Activated CD4-positive, alpha-beta T cell treated with anti-CD3 and anti-CD28 coated beads, Interleukin-2, Interleukin-4, amounts not matched to agents 100 ng/mL and 50 ng/mL, durations not matched to agents 16 hours and 8 hours (primary cell): ENCODE measurements around the gene SYCP3.
"Not testable (repeated sequence)": the region's sequence is repeated elsewhere in the genome, so short reads cannot be mapped to it uniquely, and the experiment has no call there.

ENCODE experiments used
- DNase-seq: peaks from one replicate; pipeline ENCODE4 v3.0.0-alpha.2; 2020; ENCODE audit warnings: low spot score

SYCP3 gene

DNA sequence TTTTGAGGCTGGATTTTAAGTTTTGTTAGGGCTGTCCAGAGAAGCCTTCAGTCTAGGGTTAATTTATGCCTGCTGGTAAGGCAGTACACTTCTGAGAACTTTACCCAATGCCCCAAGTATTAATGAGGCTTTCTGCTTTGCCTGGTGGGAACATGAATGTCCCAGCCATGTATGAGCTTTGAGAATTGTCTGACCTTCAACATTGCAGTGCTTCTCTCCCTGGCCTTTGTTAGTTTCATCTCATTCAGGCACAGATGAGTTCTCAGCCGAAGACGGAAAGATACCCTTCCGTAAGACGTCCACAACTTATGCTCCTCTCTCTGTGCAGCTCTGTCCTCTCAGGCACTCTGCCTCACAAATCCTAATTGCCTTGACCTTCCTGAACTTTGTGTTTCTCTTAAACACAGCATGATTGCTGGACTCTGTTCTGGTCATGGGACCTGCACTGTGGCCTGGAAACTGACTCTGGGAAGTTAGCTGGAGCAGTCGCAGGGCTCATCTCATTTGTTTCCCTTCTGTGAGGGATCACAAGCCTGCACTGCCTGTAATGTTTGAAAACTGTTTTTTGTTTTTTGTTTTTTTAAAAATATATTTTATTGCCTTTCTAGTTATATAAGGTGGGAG is 26.1 kb downstream of the SYCP3 start:
- no peak for DNase-seq

DNA sequence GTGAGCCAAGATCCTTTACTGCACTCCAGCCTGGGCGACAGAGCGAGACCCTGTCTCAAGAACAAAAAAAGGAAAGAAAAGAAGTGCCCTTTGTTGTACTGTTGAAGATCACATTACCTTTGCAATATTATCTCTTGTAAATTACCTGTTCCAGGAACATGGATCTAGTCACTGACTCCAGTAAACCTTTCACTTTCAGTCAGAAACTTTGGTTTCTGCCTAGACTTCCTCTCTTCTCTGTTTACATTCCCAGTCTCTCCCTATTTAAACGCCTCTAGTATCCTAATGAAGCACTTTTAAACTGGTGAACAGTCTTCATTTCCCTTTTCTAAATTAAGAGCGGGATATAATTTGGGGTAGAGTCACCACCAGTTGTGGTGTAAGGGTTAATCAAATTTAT is 29.0 kb downstream of the SYCP3 start:
- DNase-seq: no peak

DNA sequence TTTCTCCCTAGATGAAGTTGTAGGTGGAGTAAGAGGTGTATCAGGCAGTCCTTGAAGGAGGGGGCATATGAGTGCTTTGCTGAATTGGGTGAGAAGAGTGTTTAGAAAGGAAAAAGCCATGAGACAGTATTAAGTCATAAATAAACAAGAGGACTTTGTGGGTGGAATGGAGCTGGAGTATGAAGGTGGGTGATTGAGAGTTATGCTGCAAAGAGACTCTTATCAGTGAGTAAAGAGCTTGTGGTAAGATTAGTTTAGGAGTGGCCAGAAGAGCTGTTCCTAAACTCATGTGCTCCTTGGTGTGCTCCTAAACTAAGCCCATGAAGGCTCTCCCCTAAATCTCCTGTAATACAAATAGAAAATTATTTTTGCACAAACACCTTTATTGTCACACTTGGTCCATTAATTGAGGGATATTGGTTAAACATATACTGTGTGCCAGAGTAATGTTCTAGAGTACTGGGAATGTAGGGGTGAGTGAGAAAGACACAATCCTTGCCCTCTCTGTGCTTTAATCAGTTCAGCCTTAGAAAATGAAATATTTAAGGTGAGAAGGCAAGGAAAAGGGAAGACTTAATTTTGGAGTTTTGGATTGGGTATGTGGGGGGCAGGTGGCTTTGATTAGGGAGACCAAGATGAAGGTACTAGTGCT is 32.0 kb downstream of the SYCP3 start:
- DNase-seq: no peak

DNA sequence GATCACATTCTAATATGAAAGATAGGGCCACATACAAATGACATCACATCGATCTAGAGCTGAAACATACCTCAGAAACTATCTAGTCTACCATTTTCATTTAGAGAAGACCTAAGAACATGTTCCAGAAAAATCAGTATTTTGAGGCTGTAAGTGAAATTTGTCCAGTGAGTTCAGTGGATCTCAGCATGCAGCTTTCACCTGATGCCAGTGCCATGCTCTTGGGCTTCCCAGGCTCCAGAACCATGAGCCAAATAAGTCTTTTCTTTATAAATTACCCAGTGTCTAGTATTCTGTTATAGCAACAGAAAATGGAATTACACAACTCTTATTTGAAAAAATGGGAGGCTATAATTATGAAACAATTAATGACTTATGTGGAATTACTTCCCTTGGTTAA is 32.9 kb downstream of the SYCP3 start:
- DNase-seq: no peak

DNA sequence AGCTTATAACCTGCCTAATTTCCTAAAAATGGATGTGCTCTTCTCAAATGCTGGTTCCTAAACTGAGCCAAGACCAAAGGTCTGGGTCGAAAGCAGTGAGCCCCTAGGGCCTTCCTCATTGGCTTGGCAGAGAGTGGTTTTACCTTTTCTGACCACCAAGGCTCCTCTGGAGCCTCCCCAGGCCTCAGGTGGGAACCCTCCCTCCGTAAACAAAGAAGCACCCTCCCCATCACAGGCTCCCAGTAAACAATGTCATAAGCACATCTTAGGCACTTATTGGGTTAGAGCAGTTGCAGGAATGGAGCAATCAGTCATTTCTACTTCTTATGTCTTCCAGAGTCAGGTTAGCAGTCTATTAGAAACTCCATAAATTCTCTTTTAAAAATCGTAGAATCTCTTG is 35.8 kb downstream of the SYCP3 start:
- no peak for DNase-seq

DNA sequence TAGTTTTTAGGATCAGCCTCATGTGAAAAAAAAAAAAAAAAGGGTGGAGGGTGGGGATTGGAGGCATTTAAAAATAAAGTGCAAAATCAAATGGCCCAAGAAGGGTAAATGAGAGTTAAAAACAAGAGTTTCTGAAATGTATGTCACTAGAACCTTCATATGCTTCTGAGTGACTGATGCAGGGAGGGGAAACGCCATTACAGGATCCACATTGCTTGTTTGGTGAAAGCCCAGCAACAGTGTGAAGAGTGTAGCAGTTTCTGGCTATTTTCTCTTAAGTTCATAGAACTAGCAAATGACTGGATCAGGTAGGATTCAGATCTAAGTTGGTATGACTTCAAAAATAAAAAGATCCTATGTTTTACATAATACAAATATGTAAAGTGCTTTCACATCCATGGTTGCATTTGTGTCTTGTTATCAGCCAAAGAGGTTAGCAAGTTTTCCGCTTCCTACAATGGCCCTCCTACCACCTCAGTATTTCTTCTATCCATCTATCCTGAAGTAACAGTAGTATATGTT is 38.9 kb downstream of the SYCP3 start:
- no peak for DNase-seq

DNA sequence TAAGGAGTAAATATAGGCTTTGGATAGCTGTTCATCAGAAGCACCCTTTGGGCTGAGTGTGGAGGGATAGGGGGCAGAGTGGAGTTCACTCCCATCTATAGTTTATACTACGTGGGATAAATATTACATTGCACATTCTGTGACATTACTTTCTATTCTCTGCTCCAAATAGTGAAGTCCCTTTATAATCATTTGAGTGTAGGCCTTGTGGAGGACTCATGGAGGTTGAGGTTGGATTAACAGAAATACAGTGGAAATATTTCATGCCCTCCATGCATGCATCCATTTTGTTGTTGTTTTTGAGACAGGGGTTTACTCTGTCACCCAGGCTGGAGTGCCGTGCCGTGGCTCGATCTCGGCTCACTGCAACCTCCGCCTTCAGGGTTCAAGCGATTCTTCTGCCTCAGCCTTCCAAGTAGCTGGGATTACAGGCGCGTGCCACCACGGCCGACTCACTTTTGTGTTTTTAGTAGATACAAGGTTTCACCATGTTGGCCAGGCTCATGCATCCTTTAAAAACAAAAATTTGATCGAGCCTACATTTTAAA is 40.4 kb downstream of the SYCP3 start:
- no peak for DNase-seq

DNA sequence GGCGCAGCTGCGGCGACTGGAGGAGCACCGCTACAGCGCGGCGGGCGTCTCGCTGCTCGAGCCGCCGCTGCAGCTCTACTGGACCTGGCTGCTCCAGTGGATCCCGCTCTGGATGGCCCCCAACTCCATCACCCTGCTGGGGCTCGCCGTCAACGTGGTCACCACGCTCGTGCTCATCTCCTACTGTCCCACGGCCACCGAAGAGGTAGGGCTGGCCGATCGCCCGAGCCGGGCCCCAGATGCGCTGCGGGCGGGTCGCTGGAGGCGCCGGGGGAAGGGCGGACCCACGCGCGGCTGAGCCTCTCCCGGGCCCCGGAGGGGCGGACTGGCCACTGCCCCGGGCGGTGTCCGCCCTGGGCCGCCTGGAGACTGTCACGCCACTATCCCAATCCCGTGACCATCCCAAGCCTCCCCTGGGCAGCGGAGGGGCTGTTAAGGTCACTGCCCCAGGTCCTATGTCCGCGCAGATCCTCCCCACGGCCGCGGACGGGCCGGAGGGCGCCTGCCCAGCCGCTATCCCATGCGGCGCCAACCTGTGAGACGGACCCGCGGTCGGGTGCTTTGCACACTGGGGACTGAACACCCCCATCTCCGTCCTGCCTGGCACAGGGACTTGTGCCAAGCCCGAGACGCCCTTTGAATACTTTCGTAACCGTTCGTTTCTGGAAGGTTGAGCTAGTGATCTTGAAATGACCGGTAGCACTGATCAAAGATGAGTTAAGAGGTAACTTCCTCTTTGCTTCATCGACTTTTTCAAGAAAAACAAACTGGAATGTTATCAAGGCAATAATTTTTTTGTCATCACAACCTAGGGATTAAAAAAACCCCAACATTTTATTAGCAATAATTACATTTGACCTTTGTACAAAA is 41.1 kb downstream of the SYCP3 start:
- DNase-seq: peak; percentile 39

DNA sequence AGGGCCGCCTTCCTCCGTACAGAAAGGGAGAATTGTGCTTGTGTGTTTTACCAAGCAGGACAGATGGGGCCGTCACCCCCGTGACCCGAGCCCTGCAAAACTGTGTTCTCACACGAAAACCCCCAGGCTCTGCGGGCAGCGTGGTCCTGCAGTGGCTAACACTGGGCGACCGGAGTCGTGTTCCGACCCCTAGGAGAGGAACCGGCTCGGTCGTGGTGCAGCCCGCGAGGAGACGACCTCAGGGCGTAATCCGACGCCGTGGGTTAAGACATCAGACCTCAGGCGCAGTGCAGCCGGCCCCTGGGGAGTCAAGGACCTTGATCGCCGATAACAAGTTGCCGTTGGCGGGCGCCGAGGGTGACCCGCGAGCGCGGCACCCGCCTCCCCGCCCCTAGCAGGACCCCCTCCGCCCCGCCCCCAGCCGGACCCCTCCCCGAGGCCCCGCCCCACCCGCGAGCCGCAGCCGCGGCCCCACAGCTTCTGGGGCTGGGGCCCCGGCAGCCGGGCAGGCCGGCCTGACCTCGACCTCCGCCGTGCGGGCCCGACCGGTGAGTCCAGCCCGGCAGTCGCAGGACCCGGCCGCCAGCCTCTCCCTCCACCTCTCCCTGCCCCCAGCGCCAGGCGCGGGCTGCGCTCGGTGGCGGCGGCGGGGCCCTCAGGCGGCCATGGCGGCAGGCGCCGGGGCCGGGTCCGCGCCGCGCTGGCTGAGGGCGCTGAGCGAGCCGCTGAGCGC is 41.9 kb downstream of the SYCP3 start, which contains the start of gene CHPT1:
Gene CHPT1 (plus strand): TSS at position 444 of the 733 bp plus-strand sequence. CDS start 222 bp downstream, at position 666.
- peak; percentile 74 for DNase-seq

DNA sequence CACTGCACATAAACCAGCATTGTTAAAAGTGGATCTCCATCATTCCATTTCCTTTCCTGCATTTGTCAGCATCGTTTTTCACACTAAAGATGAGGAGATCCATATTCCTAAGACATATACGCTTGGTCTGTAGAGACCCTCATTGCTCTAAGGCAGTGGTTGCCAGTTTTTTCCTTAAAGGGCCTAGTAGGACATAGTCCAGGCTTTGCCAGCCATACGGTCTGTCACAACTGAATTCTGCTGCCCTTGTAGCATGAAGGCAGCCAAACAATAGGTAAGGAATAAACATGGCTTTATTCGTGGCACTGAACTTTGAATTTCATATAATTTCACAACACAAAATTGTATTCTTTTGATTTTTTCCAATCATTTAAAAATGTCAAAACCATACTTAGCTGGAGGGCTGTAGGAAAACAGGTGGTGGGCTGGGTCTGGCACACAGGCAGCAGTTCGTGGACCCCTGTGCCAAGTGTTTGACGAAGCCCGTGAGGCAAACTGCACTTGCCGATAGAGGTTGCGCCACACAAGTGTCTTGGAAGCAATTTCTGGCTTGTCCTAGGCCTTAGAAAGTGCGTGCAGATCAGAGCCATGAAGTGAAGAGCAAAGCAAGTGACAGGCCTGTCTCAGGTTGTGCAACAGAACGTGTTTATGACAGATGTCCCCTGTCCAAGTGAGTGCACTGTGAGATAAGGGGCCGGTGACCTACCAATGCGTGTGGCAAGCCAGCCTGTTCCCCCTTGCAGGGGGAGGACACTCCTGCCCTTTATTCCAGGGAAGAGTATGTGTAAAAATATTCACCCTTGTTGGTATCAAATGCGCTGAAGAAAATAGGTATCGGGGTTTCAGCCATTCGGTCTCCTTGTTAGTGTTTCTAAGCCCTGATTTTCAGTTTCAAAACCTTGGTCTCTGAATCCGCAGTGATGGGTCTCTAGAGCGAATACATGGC is 42.7 kb downstream of the SYCP3 start:
- no peak for DNase-seq

DNA sequence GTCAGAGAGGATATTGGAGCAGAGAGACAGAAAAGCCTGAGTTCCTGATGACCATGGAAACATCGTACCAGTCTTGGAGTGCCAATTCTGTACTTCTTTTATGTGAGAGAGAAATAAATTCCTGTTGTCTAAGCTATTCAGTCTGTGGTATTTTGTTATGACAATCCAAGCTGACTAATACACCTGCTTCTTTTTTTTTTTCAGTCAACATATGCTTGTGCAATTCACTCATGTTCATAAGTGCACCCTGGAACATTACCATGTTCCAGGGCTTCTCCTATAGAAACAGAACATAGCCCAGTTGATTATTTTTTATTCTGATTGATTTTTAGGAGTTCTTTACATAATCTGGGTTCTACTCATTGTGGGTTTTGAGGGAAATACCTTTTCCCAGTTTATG is 43.6 kb downstream of the SYCP3 start:
- no peak for DNase-seq

DNA sequence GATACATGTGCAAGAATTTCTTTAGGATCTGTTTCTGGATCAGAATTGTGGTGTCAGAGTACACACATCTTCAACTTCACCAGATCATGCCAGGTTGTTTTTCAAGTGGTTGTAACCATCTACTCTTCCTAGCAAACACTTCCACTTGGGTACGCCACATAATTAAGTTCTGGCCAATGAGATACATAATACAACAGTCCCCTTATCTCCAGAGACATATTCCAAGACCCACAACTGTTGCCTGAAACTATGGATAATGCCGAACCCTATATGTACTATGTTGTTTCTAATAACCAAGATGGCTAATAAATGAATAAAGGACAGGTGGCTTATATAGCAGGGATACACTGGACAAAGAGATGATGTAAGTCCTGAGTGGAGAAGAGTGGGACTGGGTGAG is 44.3 kb downstream of the SYCP3 start:
- no peak for DNase-seq

DNA sequence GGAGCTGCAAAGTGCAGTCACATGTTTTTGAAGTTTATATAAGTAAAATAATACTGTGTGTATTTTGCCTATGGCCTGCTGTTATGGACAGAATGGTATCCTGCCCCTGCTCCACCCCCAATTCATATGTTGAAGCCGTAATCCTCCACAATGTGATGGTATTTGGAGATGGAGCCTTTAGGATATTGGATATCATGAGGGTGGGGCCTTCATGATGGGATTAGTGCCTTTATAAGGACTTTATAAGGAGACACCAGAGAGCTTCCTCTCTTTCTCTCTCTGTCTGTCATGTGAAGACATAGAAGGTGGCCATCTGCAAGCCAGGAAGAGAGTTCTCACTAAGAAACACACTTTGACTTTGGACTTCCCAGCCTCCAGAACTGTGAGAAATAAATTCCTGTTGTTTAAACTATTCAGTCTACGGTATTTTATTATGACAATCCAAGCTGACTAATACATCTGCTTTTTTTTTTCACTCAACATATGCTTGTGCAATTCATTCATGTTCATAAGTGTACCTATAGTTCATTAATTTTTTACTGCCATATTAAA is 44.9 kb downstream of the SYCP3 start:
- no peak for DNase-seq

DNA sequence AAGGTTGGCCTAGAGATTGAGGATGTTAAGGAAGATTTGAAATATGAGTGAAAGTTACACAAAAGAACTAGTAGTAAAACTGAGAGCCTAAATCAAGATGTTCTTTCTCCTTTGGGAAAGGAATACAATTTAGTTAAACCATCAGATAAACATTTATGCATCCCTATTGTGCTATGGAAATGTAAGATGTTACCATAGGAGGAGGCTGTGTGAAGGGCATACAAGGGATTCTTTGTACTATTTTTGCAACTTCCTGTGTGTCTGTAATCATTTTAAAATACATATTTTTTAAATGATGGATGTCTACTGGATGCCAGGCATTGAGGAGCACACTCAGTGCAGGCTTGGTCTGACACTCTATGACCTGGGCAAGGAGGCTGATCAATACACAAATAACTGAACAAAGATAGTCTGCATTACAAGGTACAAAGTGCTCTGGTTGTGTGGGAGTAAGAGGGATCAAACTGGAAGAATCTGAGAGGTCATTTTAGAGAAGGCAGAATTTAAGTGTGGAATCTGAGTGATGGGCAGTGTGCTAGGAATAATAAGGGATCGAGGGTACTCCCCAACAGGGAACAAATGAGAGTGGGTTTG is 47.7 kb downstream of the SYCP3 start:
- no peak for DNase-seq

DNA sequence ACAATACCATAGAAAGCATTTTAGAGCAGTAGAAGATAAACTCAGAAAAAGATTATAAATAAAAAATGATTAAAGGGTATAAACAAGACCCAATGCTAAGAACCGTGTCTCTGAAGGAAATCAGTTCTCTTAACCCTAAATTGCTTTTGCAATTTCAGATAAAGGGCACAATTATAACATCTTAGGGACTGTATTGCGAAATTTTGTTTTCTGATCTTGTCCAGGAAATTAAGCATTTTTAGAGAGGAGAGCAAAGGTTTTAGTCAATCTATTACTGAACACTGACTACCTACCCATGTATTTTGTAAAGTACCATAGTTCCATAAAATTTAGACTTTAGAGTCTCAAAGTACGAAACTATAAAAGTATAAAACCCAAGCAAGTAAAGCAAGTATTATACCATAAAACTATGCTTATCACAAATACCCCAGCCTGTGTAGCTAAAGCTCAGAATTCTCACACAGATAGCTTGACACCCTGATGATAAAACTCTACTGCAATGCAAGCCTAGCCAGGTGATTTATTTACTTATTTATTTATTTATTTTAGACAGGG is 48.6 kb downstream of the SYCP3 start:
- no peak for DNase-seq

DNA sequence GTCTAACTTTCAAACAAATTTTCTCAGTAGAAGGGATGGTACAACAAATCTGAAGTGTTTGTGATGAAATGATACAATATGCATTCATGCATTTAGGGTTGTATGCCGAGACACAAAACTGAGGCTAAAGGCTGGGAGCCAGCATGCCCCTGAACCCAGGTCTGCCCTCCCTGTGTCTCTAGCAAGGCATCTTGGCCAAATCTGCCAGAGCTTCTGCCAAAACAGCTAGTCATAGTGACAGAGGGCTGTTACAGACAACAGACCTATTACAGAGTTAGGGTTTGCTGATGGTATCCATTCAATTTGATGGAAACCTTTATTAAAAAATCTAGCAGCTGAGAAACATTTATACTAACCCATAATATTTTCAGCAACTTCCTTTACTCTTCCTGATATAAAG is 53.1 kb downstream of the SYCP3 start:
- no peak for DNase-seq

DNA sequence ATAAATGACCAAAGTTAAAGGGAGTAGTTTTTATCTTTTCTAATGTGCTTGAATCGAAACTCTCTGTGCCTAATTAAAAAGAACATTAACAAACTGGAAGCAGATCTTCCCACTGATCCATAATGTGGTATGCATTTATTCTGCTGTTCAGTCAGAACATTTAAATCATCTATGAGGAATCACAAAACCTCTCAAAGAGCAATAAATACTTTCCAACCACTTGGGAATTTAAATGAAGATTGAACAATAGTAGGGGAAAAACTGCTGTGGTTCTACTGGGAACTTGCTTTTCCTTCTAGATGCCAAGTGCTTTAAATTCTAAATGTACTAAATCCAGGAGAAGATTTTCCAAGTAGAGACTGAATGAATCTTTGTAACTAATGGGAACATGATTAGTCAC is 54.2 kb downstream of the SYCP3 start:
- no peak for DNase-seq

DNA sequence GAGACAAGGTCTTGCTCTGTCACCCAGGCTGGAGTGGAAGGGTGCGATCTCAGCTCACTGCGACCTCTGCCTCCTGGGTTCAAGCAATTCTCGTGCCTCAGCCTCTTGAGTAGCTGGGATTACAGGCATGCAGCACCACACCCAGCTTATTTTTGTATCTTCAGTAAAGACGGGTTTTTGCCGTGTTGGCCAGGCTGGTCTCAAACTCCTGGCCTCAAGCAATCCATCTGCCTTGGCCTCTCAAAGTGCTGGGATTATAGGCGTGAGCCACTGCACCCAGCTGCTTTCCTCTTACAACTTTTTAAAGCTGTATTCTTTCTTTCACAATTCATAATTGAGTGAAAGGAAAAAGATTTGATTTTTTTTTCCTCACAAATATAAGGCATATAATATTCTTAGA is 57.6 kb downstream of the SYCP3 start:
- not testable (repeated sequence) for DNase-seq

DNA sequence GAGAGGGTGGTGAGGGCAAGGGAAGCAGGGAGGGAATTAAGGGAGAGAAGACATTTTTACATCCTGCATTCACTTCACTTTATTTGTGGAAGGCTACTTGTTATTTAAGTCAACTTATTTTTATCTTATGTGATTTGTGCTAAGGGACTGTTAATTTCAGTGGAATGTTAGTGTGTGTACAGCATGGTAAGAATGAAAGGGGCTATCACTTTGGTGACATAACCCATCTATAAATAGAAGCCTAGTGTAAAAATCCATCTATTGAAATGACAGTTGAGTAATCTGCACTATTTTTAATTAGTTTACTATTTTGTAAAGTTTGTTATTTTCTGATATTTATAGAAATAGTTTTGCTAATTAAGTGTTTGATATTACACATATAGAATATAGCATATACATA is 58.6 kb downstream of the SYCP3 start:
- no peak for DNase-seq

DNA sequence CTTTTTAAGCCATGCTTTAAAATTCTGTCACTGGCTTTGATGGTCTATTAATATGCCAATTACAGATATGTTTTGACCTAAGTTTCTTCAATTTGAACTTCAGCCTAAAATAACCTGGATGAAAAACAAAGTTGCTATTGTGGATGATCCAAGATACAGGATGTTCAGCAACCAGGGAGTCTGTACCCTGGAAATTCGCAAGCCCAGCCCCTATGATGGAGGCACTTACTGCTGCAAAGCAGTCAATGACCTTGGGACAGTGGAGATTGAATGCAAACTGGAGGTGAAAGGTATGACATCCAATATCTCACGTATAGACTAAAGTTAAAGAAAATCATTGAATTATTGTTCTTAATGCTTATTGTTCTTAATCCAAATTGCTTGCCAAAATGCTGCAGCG is 59.0 kb downstream of the SYCP3 start:
- no peak for DNase-seq
